Stimulated activated CD4-positive, alpha-beta T cell treated with anti-CD3 and anti-CD28 coated beads, Interleukin-1b, Interleukin-23, amount 100 ng/mL, for 1 hour (primary cell): ENCODE results near the gene CRHBP.
"Not testable (repeated sequence)": the region's sequence is repeated elsewhere in the genome, so short reads cannot be mapped to it uniquely, and the experiment has no call there.

Experiments used
- DNase-seq, 2 donors: peaks; one replicate each; pipeline ENCODE4 v3.0.0-alpha.2; 2020; ENCODE audit warnings: low read depth in 2 of 2

Gene CRHBP

DNA sequence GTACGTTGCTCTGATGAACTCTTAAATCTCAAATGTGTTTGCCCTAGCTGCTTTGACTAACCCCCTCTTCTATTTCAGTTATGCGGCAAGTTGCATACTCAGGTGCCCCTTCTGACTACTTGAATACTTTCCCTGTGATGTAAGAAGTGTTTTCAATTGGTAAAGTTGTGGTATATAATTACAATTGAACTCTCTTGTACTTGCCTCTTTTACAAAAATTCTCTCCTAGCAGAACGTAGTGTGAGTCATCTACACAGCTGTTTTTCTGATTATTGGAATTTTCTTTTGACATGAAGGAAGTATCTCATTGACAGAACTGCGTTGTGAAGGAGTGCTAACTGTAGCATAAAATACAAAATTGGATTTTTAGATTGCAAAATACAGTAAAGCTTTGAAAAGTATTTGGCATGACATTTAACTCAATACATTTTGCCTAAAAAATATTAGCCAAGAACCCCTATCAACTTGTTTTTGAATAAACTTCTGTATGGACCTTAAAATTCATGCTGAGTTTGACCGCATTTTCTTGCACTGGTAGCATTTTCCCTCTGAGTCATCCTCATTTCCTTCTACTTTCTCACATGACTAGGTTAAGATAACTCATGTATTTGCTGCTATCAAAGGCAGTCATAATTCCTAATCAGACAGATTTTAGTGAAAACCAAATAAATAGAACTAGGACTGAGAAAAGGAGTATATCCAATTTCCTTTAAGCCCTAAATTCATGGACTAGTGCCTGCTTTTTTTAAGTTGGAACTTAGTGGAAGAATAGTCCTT is 6.3 kb downstream of the CRHBP start:
- no peak for DNase-seq

DNA sequence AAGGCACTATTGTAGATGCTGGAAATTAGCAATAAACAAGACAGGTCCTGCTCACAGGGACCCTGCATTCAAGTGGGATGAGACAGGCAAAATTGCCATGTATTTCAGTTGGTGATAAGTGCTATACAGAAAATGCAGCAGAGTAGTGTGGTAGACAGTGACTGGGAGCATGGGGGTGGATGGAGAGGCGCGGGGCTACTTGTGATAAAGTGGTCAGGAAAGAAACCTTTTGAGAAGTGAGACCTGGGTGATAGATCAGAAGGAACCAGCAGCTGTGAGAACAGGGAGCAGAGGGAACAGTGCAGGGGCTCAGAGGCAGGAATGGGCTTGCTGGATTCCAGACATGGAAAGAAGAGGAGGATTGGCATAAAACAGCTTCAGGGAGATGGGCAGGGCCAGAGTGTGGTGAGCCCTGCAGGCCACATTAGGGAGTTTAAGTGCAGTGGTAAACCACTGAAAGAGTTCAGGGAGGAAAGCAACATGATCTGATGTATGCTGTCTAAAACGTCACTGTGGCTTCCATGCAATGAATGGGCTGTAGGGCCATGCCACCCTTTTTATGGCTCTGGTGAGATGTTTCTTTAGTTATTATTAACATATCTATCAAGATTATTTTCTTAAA is 7.3 kb downstream of the CRHBP start:
- DNase-seq, result no peak

DNA sequence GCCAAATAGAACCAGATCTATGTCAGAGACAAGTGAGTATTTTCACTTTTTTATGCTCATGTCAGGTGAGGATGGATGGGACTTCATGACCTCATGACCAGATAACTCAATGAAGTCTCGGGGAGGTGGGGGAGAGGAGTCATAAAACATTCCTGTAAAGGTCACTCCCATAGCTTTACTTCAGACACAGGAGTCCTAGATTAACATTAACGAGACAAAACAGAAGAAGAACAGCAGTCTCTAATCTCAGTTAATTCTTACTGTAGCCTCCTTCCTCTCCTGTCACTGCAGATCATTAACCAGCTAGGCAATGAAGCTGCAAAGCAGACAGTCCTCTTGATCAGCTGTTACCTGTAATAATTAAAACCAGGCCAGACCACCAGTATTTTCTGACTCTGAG is 11.2 kb downstream of the CRHBP start:
- DNase-seq, result no peak

DNA sequence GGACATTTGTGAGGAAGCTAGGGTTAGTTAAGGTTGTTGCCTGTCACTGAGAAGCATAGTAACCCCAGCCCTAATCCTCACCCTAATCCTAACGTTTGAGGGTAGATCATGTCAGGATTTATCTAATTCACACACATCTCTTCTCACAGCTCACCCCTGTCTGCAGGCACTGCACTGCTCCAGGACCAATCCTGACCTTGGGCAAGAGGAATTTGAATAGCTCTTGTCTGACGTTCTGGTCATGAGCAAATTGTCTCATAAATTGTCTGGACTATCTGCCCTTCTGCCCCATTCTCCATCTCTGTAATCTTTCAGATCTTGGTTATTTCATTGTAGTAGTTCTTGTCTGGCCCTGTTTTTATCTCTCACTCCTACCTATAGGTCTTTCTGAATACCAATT is 18.7 kb downstream of the CRHBP start:
- DNase-seq, result no peak

DNA sequence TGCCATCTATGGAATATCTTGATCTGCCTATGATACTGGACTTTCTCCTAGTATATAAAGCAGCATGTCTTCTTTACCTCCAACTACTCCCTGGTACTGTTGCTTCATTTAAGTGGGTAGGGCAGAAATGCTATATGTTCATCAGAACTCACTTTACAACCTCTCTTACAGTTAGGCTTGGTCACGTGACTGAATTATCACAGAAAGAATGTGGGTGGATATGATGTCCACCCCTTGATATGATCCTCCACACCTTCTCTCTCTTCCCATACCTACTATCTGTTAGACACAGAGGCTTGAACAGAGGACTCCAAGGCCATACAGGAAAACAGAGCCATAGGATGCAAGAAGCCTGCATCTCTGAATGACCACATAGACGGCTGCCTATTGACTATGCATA is 19.8 kb downstream of the CRHBP start:
- no peak for DNase-seq

DNA sequence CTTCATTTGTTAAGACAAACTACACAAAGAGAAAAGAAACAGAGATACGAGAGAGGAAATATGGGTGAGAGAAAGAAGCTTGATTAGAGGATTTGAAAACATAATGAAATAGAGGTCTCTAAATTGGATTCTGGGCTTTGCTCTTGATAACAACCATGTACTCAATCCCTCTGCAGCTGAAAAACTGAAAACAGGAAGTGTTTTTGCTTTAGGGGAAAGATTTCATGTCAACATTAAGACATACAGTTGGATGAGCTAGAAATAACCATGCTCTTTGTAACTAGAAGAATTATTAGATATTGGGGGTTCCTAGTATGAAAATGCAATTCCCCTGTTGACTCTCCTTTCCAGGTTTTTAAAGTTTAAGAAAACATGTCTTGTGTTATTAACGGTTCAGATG is 21.9 kb downstream of the CRHBP start:
- no peak for DNase-seq

DNA sequence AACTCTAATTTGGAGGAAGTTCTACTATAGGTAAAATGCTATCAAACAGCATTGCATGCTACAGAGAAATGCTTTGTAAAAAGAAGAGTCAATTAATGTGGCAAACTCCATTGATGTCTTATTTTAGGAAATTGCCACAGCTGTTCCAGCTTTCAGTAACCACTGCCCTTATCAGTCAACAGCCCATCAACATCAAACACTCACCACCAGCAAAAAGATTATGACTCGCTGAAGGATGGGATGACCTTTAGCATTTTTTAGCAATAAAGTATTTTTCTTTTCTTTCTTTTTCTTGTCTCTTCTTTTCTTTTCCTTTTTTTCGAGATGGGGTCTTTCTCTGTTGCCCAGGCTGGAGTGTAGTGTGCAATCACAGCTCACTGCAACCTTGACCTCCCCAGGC is 26.0 kb downstream of the CRHBP start:
- DNase-seq, result no peak

DNA sequence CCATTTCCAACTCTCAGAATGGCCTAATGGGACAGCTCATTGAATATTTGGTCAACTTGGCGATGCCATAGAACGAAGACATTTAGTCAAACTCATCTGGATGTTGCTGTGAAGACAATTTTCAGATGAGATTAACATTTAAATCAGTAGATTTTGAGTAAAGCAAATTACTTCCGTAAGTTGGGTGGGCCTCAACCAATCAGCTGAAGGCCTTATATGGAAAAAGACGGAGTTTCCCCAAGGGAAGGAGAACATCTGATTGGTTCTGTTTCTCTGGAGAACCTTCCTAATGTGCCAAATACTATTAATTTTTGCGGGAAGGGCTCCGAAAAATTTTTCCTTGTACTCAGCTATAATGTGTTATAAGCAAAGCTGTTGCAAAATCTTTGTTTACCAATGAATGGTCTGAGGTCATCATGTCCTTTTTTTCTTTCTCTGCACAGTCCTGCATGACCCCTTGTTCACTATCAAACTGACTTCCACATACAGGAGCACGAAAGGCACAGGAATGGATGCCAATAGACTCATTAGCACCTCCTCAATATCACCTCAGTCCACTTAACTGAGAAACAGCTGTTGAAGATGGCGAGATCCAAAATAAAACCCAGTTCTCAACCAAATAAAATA is 27.8 kb downstream of the CRHBP start:
- DNase-seq, result no peak

DNA sequence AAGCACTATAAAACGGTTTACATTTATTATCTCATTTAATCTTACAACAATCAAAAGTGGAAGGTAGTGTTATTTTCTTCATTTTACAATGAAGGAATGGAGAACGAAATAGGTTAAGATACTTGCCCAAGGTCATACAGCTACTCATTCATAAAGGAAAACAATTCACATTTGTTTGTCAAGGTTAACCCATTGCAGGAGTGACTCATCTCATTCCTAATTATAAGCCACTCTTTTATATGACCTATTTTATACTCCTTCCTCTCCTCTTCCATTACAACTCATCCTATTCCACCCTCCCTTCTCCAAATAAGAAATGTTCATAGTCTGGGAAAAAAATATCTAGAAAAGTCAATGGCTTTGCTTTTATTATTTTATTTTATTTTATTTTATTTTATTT is 29.6 kb downstream of the CRHBP start:
- no peak for DNase-seq

DNA sequence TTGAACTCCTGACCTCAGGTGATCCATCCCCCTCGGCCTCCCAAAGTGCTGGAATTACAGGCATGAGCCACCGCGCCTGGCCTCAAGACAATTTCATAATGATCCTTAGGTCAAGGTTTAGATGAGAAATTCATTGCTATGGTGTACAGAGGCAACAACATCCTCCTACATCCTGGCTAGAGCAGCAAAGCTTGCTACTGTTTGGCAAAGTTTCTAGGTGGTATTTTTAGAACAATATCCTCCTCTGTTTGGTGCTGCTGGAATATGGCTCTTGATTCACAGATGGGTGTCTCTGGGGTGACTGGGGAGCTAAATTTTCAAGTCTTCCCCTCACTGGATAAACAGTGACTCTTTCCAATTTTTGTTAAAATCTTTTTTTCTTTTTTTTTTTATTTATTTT is 30.6 kb downstream of the CRHBP start:
- DNase-seq, result no peak

DNA sequence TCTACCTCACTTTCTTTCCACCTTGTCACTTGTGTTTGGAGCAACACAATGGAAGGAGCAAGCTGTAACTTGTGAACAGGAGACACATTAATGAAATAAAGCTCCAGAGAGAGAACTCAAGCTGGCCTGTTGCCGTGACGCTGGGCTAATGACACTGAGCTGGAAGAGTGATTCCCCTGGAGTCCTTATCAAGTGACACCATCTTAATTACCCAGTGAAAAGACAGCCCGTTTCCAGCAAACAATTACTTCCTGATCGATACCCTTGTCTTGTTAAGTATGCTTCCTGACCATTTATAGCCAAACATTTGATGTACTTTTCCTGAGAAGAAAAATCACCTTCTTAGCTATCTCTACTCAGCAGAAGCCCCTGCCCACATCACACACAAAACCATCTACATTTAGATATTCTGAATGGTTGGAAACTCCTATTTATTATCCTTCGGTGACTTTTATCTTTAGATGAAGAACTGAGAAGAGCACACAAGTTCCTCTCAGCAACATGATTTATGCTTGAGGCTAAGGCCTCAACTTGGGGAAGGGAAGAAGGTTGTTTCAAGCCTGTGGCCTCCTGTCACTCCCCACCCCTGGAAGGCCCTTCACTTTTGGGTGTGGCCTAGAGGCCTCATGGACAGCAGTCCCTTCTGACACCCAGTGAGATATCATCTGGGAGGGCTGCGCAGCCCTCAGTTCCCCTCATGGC is 34.1 kb downstream of the CRHBP start:
- no peak for DNase-seq

DNA sequence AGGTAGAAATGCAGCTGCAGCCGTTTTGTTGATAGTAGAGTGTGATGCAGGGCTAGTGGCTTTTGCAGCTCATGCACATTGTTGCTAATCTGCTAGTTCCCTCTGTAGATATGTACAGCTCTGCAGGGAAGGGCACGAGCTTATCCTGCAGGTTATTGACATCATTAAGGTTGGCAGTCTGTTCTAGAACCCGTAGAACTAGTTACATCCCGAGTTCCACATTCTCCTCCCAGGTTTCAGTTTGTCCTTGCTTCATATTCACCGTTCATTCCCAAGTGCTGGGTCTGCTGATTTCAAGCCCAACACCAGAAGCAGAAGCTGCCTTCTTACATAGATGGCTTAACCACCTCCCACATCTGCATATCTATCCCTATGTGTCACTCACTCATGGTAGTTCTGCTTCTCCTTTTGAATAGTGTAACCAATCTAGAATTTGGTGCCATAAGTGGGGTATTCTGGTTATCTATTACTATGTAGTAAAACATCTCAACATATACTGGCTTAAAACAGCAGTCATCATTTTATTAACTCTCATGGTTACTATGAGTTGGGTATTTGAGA is 38.1 kb downstream of the CRHBP start:
- DNase-seq, result no peak

DNA sequence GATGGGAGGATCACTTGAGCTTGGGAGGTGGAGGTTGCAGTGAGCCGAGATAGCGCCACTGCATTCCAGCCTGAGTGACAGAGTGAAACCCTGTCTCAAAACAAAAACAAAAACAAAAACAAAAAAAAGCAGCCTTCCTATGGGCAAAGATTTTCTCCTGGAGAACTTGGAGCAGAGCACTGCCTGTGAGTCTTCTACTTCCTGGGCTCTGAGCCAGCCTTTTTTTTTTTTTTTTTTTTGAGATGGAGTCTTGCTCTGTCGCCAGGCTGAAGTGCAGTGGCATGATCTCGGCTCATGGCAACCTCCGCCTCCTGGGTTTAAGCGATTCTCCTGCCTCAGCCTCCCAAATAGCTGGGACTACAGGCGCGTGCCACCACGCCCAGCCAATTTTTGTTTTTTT is 40.6 kb downstream of the CRHBP start:
- DNase-seq, result not testable (repeated sequence)

DNA sequence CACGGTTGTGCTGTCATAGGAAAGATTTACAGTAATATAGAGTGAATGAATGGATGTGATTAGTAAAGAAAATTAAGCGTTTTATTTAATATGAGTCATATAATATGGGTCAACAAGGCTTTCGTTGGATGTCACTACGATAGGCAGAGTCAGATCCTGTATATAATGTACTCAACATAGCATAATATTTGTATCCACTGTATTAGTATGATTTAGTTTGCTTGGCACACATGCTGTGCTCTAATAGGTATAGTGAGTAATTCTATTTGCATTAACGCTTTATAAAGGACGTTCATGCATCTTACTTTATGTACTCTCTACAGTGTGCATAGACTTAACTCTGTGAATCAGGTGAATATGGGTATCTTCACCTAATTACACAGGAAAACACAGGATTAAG is 41.5 kb downstream of the CRHBP start:
- no peak for DNase-seq

DNA sequence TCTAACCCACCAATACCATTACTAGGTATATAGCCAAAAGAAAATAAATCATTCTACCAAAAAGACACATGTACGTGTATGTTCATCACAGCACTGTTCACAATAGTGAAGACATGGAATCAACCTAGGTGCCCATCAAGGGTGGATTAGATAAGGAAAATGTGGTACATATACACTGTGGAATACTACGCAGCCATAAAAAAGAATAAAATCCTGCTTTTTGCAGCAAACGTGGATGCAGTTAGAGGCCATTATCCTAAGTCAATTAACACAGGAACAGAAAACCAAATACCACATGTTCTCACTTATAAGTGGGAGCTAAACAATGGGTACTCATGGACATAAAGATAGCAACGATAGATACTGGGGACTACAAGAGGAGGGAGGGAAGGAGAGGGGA is 45.4 kb downstream of the CRHBP start:
- not testable (repeated sequence) for DNase-seq

DNA sequence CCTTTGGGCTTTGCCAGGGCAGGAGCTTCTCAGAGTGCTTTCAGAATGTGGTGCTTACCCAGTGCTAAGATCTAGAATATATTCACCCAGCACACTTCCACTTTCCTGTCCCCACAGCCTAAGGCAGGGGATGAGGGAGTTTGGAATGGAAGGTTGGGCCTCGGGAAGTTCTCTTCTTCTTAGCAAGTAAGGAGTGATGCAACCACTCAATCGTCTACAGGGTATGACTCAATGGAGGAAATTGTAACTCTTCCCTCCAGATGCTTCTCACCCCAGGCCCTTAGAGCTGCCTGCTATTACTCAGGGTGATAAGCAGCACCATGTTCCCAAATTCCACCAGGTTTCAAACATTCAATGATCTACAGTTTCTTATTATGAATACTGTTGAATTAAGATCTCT is 46.6 kb downstream of the CRHBP start:
- no peak for DNase-seq

DNA sequence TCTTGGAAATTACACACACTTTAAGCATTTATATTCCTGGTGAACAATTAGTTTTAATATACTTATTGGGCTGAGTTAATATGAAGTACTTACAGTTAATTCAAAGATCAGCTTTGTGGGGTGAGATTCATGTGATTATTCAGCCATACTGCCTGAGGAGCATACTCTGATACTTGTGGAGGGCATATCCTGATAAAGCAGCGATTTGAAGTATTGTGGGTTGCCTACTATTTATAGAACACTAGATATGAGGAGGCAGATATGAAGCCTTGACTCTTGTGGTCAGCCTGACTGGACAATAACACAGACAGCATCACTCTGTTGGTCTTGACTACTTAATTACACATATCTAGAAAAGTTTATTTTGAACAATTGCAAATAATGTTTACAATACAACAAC is 50.4 kb downstream of the CRHBP start:
- DNase-seq, result no peak

DNA sequence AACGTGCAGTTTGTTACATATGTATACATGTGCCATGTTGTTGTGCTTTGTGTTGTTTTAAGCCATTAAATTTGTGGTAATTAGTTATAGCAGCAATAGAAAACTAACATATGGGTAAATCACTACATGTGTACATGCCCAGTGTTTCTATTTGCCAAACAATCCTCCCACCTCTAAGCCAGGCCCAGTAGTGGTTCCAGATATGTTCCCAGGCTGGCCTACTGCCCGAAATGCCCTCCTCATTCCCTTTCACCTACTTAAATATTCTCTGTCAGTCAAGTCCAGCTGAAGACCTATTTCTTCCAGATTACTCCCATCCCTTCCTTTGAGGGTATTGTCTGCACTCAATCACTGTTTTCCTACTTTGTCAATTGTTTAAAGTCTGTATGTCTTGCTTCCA is 53.3 kb downstream of the CRHBP start:
- no peak for DNase-seq

DNA sequence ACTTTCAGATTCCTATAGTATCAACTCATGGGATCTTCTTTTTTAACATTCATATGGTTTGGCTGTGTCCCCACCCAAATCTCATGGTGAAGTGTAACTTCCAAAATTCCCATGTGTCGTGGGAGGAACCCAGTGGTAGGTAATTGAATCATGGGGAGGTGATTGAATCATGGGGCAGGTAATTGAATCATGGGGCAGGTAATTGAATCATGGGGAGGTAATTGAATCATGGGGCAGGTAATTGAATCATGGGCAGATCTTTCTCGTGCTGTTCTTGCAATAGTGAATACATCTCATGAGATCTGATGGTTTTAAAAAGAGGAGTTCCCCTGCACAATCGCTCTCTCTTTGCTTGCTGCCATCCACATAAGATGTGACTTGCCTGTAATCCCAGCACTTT is 55.6 kb downstream of the CRHBP start:
- DNase-seq, result no peak

DNA sequence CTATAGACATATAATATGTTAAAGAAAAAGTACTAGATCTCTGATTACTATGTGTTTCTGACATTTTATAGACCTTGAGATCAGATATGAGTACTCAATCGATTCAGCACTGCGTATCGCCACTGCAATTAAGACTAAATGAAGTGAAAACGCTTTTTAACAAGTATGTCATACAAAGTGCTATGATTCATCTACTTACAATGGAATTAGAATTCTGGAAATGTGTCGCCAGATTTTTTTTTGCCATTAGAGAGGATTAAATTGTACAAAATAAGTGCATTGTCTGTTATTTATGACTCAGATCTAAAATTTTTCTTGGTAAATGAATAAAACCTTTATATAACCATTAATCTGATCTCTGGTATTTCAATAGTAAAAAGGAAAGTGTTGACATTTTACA is 57.4 kb downstream of the CRHBP start:
- no peak for DNase-seq

DNA sequence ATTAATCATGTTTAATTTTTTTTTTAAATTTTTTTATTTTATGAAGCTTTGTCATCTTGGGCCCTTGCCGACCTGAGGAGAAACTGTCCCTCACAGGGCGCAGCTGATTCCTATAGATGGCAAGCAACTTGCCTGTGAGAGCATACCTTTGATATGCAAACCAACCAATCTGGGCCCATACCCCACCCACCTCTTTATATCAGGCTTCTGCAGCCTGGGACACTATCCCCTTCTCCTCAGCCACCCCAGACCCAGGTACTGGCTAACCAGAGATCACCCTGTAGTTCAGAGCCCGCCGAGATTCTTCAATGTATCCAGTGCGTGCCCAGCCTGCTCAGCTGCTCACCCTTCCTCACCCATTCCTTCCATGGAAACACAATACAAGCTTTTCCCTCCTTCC is 58.7 kb downstream of the CRHBP start:
- DNase-seq, result no peak

DNA sequence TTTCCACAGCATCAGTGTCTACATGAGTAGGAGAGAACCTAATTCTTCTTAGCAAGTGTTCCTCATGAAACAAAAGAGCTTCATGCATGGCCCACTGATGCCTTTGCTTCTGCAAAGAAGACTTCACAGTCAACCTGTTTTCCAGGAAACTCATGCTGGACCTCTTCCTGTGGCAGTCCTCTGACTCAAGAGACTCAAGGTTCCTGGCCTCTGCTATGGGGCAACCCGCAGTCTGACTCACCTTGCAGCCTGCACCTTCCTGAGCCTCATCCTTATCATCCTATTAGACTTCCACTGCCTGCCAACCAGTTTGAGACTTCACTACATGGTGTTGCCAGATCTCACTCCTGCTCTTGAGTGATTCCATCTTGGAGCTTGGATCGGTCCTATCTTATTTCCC is 59.8 kb downstream of the CRHBP start:
- DNase-seq, result no peak
